VCaP (cell line): ENCODE results near the gene ATP1B2.

ENCODE experiments used
- H3K27ac ChIP-seq: fragments of 450-650 bp; 2 replicates; pipeline ENCODE4 v1.5.1; 2017
- TF ChIP-seq, protein P1 (sequence below): fragments of 450-650 bp; conservative IDR thresholded peaks from 2 replicates; pipeline ENCODE4 v1.5.1; 2017; ENCODE audit warnings: mild to moderate bottlenecking, moderate library complexity

Gene ATP1B2

GRCh38 chr17:7652388-7653356 lies 1.9 kb downstream of the ATP1B2 start:
- H3K27ac ChIP-seq: no peak overlapping the region
- TF ChIP-seq, protein P1, sequence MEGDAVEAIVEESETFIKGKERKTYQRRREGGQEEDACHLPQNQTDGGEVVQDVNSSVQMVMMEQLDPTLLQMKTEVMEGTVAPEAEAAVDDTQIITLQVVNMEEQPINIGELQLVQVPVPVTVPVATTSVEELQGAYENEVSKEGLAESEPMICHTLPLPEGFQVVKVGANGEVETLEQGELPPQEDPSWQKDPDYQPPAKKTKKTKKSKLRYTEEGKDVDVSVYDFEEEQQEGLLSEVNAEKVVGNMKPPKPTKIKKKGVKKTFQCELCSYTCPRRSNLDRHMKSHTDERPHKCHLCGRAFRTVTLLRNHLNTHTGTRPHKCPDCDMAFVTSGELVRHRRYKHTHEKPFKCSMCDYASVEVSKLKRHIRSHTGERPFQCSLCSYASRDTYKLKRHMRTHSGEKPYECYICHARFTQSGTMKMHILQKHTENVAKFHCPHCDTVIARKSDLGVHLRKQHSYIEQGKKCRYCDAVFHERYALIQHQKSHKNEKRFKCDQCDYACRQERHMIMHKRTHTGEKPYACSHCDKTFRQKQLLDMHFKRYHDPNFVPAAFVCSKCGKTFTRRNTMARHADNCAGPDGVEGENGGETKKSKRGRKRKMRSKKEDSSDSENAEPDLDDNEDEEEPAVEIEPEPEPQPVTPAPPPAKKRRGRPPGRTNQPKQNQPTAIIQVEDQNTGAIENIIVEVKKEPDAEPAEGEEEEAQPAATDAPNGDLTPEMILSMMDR: no peak

DNA sequence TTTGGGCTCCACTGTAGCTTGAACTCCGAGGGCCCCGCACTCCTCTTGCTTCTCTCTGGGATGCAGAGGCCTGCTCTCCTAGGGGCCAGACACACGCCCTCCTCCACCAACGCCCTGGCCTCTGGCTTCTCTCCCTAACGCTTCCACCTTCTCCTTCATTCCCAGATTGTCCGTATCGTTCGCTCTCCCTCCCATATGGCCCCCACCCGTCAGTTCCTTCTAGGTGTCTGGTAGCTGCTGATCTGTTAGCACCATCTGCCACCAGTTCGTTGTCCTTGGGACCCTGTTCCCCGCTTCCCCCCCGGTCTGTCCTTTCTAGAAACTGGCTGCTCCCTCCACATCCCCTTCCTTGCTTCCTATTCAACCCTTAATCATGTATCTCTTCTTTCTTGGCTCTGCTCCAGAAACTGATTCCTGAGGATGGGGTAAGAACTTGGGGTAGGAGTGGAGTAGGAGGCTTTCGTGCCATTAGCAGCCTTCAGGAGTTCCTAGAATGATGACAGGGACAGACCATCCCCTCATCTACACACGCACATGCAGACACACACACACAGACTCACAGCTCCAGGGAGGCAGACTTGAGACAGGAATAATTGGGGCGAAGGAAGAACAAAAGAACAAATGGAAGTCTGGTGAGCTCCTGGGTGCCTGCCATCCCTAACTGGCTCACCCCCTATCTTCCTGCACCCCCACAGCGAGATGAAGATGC lies 4.3 kb downstream of the ATP1B2 start:
- H3K27ac ChIP-seq: no peak overlapping the region
- TF ChIP-seq, protein P1: no peak

DNA sequence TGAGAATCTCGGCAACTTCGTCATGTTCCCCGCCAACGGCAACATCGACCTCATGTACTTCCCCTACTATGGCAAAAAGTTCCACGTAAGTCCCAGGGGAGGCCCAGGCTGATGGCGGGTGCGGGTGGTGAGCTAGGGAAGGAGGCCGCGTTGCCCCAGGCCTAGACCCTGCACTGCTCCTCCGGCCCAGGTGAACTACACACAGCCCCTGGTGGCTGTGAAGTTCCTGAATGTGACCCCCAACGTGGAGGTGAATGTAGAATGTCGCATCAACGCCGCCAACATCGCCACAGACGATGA lies 4.8 kb downstream of the ATP1B2 start:
- TF ChIP-seq, protein P1: no peak
- H3K27ac ChIP-seq: no peak overlapping the region

DNA sequence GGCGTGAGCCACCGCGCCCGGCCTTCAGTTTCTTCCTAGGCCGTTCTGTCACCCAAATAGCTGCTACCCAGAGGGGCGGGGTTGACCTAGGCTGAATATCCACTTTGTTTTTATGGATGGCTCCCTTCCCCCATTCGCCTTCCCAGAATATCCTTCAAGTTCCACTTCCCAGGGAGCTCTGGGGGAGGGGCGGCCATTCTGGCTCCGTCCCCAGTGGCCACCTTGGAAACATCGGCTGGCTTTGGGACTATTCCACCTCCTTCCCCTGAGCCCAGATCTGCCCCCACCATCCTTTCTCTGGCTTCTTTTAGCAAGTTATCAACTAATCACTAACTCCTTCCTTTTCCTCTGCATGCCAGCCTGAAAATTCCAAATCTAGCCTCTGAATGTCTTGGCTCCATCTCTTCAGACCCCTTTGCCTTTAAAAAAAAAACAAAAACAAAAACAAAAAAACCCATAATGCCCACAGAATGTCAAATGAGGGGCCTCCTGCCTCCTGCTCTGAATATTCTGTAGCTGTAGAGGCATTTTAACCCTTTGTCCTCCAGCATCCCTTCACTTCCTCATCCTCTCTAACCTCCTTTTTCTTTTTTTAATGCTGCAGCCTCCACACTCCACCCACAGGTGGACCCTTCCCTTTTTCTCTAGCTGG lies 6.4 kb downstream of the ATP1B2 start:
- H3K27ac ChIP-seq: no peak overlapping the region
- TF ChIP-seq, protein P1: no peak

DNA sequence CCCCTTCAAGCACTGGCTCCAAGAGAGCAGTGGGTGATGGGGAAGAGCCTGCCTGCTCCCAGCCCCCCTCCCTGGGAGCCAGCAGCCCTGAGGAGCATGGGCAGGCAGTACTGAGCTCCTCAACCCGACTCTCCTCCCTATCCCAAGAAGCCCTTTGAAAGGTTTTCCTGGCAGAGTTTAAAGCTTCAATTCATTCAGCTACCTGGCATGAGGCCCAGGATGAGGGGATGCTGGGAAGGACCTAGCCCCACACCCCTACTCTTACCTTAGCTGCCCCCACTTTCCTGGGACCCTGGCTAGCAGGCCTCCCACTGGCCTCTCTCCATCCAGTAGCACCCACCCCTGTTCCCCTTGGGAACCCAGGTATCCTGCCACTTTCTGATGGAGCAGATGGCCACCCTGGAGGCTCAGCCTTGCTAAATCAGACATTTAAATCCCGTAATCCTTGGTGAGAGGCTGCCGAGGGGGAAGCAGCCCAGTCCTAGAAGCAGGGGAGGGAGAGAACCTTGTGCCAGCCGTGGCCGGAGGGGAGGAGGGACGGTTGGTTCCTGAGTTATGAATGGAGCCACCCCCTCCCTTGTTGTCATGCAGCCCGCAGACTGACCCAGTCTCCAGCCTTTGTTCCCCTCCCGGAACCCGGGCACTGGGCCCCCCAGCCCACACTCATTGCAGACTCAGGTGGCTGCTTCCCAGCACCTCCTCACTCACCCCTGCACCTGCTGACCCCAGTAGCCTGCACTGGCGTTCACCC lies 17.1 kb downstream of the ATP1B2 start:
- TF ChIP-seq, protein P1: no peak
- H3K27ac ChIP-seq: no peak overlapping the region

DNA sequence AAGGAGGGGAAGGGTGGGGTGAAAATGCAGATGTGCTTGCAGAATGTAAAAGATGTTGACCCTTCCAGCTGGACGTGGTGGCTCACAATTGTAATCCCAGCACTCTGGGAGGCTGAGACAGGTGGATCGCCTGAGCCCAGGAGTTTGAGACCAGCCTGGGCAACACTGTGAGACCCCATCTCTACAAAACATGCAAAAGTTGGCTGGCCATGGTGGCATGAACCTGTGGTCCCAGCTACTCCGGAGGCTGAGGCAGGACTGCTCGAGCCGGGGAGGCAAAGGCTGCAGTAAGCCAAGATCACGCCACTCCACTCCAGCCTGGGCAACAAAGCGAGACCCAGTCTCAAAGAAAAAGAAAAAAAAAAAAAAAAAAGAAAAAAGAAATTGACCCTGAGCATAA lies 17.8 kb downstream of the ATP1B2 start:
- TF ChIP-seq, protein P1: no peak
- no peak overlapping the region for H3K27ac ChIP-seq
